HG02884 (cell line): Measurements from ENCODE around the gene GRID1.
A peak's percentile ranks its signal among the peaks of the same experiment; 100 is the strongest.

Experiments used
- ATAC-seq: cut with Tn5 transposase; IDR thresholded peaks from one replicate; pipeline ENCODE4 v1.9.1; 2021; ENCODE audit warnings: mild to moderate bottlenecking, moderate library complexity; ENCODE audit not compliant: unreplicated experiment

The GRID1 gene

DNA sequence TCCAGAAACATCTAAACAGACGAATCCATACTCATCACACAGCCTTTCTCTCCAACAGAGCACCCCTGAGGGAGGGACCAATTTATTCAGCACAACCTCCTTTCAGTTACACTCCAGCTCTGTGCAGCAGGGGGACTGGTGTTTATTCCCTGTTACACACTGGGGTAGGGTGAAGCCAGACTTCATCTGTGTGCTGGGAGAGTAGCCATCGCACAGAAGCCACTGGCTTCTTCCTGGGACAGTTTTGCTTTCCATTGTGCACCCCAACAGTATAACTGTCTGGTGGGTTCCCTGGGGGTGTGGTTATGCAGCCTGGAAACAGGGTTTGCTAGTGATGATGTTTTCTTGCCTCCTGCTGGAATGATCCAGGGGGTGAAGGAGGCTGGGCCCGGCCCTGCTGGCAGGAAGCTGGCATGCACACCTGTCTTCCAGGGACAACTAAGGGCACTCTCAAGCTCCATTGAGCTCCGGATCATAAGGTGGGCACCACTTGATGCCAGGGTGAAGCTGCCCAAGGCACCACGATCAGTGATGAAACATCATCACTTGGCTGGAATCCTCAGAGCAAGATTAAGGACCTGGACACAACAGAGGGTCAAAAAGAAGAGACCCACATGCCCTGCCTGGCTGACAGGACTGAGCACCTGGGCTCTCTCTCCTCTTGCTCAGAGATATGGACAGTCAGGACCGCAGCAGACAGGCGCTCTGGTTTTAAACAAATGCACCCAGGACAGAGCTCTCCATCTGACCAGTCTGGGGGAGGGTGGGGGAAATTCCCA, 293.2 kb downstream of the GRID1 start:
- ATAC-seq = no peak

GRCh38 chr10:86072413-86072812, 294.2 kb downstream of the GRID1 start:
- ATAC-seq = no peak

DNA sequence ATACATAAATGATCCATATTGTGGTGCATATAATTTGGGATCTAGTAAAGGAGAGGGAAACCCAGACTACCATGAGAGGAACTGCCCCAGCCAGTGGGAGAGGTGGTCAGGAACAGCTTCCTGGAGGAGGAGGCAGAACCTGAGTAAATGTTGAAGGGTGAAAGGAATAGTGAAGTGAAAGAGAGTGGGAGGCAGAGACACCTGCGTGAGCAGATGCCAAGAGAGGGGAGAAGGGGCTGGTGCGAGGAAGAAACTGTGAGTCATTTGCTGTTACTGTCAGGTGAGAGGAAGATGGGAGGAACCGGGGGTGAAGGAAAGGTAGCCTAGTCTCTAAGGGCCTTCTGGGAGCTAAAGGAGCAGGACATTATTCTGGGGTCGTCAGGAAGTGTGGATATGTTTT, 294.8 kb downstream of the GRID1 start:
- peak; percentile 64 for ATAC-seq

DNA sequence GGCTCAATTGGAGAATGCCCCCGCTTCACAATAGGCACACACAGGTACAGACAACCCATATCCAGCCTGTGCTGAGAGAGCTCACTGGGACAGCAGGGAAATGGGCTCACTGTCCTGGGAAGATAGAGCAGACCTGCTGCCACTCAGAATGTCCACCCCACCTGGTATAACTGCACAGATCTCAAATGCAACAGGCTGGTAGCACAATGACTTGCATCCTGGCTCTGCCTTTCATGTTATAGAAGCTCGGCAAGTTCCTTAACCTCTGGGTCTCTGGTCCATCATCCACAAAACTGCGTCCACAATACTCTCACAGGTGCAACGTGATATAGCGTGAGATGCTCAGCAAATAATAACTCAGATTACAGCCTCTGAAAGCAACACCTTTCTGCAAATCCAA, 295.4 kb downstream of the GRID1 start:
- no peak for ATAC-seq

- ATAC-seq = no peak
Observed at GRCh38 chr10:86070278-86070677, 296.3 kb downstream of the GRID1 start.

GRCh38 chr10:86068231-86069054, 298.2 kb downstream of the GRID1 start:
- ATAC-seq = no peak

DNA sequence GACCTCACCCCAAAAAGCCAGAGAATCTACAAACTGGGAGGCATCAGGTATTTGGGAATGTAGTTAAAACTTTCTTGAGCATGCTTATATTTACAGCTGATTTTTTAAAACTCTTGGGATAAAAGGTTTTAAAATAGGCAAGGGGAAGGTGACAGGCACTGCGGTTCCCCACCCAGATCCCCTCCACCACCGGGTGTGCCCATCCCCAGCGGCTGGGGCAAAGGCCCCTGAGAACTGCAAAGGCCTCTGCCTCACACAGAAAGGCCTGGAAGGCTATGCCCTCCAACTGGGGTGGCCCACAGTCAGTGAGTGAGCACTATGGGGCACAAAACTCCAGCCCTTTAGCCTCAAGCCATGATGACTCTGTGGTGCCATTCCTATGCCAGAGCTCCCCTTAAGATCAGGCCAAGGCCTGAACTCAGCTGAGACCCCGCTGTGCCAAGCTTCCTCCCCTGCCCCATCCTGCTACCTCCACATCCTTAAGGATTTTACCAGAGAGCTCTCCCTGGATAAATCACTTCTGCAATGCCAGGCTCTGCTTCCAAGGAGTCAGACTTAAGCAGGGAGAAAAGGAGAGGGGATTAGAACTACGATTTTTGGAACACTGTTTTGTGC, 299.1 kb downstream of the GRID1 start:
- ATAC-seq = no peak

- ATAC-seq = no peak
Observed at GRCh38 chr10:86066696-86067095, 299.9 kb downstream of the GRID1 start.

GRCh38 chr10:86065711-86066251, 300.8 kb downstream of the GRID1 start:
- no peak for ATAC-seq

- no peak for ATAC-seq
Observed at GRCh38 chr10:86064931-86065662, 301.5 kb downstream of the GRID1 start.

- no peak for ATAC-seq
Observed at GRCh38 chr10:86064219-86064618, 302.4 kb downstream of the GRID1 start.

GRCh38 chr10:86063341-86063740, 303.3 kb downstream of the GRID1 start:
- ATAC-seq = no peak

GRCh38 chr10:86062647-86063145, 303.9 kb downstream of the GRID1 start:
- ATAC-seq = no peak

GRCh38 chr10:86062198-86062550, 304.4 kb downstream of the GRID1 start:
- no peak for ATAC-seq

DNA sequence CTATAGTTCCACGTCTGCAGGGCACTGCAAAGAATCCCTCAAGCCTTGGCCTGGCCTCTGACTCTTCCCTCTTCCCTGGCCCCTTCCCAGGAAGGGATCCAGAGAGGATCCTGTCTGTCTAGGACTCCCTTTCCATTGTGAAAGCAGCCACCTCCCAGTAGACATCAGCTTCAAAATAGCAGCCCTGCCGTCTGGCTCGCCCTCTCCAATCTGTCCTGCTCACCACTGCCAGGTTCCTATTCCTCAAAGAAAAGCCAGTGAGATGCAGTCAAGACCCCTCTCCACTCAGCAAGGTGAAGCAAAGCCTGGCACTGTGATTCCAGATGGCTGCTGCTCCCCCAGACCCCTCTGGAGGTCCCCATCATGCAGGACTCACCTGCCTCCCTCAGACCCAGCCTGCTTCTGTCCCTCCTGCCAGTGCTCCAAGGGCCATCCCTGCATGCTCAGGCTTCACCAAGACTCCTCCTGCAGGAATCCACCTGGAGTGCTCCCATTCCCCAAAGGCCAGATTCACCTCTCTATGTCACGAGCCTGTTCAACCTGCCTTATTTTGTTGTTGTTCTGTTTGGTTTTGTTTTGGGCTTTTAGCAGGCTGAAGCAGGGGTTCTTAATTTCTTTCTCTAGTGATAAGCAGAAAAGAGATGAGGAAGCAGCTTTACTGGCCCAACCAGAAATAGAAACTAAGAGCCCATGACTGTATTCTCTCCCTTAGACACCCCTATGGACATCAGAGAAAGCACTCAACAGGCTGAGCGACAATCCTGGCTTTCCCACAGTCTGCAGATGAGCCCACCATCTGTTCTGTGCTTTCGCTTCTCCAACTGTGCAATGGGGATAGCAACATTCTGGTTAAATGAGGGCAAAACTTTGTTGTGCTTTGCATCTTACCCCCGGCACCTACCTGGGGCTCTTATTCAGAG, 305.1 kb downstream of the GRID1 start:
- ATAC-seq = no peak

- no peak for ATAC-seq
Observed at GRCh38 chr10:86060386-86061277, 306.0 kb downstream of the GRID1 start.

GRCh38 chr10:86059892-86060291, 306.7 kb downstream of the GRID1 start:
- no peak for ATAC-seq

DNA sequence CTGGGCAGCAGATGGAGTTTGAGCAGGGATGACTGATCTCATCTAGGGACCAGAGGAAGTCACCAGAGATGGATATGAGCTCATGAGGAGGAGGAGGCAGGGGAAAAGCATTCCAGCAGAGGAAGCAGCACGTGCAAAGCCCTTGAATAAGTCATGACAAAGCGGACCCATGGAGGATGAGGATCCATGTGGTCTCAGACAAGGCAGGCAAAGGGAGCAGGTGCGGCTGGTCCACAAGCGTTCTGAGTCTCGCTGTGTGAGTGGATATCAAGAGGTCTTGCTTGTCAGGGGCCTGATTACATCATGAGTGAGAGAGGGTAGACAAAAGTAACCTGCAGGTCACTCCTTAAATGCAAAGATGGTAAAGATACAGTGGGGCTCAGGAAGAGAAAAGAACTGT, 307.6 kb downstream of the GRID1 start:
- no peak for ATAC-seq

- no peak for ATAC-seq
Observed at GRCh38 chr10:86057708-86058107, 308.9 kb downstream of the GRID1 start.
